Chondrocyte (in vitro differentiated cells): ENCODE measurements around the gene ABHD1. TPM values are rescaled to one million over a fixed set of nuclear protein-coding genes. Genes with fewer than 3 reads are reported as not detected.

Source experiments
- DNase-seq: peaks from one replicate; pipeline ENCODE4 v3.0.0; 2021; ENCODE audit warnings: mixed read lengths, low spot score
- H3K27ac Mint-ChIP-seq: one replicate; pipeline ENCODE4 v1.8.0; 2021; ENCODE audit warnings: mild to moderate bottlenecking, moderate library complexity, mixed read lengths; ENCODE audit not compliant: unreplicated experiment
- H3K27me3 Mint-ChIP-seq: 2 replicates; pipeline ENCODE4 v1.8.0; 2021; ENCODE audit warnings: low read depth, mixed read lengths
- H3K36me3 Mint-ChIP-seq: 2 replicates; pipeline ENCODE4 v1.8.0; 2021; ENCODE audit warnings: low read depth, mixed read lengths
- H3K4me1 Mint-ChIP-seq: 2 replicates; pipeline ENCODE4 v1.8.0; 2021; ENCODE audit warnings: low read depth, mild to moderate bottlenecking, mixed read lengths
- H3K4me3 Mint-ChIP-seq: one replicate; pipeline ENCODE4 v1.8.0; 2021; ENCODE audit warnings: mild to moderate bottlenecking, moderate library complexity, mixed read lengths; ENCODE audit not compliant: unreplicated experiment
- H3K9me3 Mint-ChIP-seq: 2 replicates; pipeline ENCODE4 v1.8.0; 2021; ENCODE audit warnings: low read depth, mixed read lengths
- CTCF ChIP-seq: fragments of 200-600 bp; sonication (generic); IDR thresholded peaks from 2 replicates; pipeline ENCODE4 v1.5.0; 2021; ENCODE audit warnings: antibody characterized with exemption, mild to moderate bottlenecking, moderate library complexity
- total RNA-seq: library from RNA; stranded (reverse); gene quantifications from 3 replicates; pipeline ENCODE4 v1.2.1, GENCODE V29; 2021

ABHD1 gene
- total RNA-seq, 1 donor from 2014 or later, result 0.30 TPM

- DNase-seq, result no peak
- no peak overlapping the region for H3K4me3 Mint-ChIP-seq
- H3K9me3 Mint-ChIP-seq, result no peaks in the 10 kb centered on the region
- H3K27ac Mint-ChIP-seq, result no peak overlapping the region
- H3K36me3 Mint-ChIP-seq, result no peaks in the 10 kb centered on the region
- no peaks in the 10 kb centered on the region for H3K4me1 Mint-ChIP-seq
- peaks cover 6% of the 10 kb centered on the region for H3K27me3 Mint-ChIP-seq
- TF ChIP-seq CTCF, result no peak
Observed at GRCh38 chr2:27159271-27159670, 35.7 kb downstream of the ABHD1 start.

GRCh38 chr2:27160191-27160590 lies 36.6 kb downstream of the ABHD1 start:
- H3K4me1 Mint-ChIP-seq, result no peaks in the 10 kb centered on the region
- no peak for TF ChIP-seq CTCF
- peaks cover 6% of the 10 kb centered on the region for H3K27me3 Mint-ChIP-seq
- H3K4me3 Mint-ChIP-seq, result no peak overlapping the region
- H3K27ac Mint-ChIP-seq, result no peak overlapping the region
- no peaks in the 10 kb centered on the region for H3K9me3 Mint-ChIP-seq
- no peaks in the 10 kb centered on the region for H3K36me3 Mint-ChIP-seq
- no peak for DNase-seq

GRCh38 chr2:27162151-27163121 lies 38.8 kb downstream of the ABHD1 start:
- DNase-seq, result no peak
- H3K36me3 Mint-ChIP-seq, result no peaks in the 10 kb centered on the region
- H3K9me3 Mint-ChIP-seq, result no peaks in the 10 kb centered on the region
- no peaks in the 10 kb centered on the region for H3K4me1 Mint-ChIP-seq
- TF ChIP-seq CTCF, result no peak
- H3K27me3 Mint-ChIP-seq, result peaks cover 6% of the 10 kb centered on the region
- no peak overlapping the region for H3K4me3 Mint-ChIP-seq
- no peak overlapping the region for H3K27ac Mint-ChIP-seq

GRCh38 chr2:27164960-27165763 lies 41.5 kb downstream of the ABHD1 start:
- no peaks in the 10 kb centered on the region for H3K4me1 Mint-ChIP-seq
- no peak for DNase-seq
- no peak overlapping the region for H3K27ac Mint-ChIP-seq
- TF ChIP-seq CTCF, result no peak
- H3K27me3 Mint-ChIP-seq, result peaks cover 2% of the 10 kb centered on the region
- H3K9me3 Mint-ChIP-seq, result no peaks in the 10 kb centered on the region
- no peaks in the 10 kb centered on the region for H3K36me3 Mint-ChIP-seq
- H3K4me3 Mint-ChIP-seq, result no peak overlapping the region
